Muscle layer of duodenum (tissue), 2 donors: ENCODE data around the gene ESYT2.

Source experiments
- H3K27ac ChIP-seq: one replicate; pipeline ENCODE4 v1.7.0; 2013; ENCODE audit warnings: mild to moderate bottlenecking, low read length
- H3K27me3 ChIP-seq: one replicate; pipeline ENCODE4 v1.7.0; 2013; ENCODE audit warnings: low read depth, mild to moderate bottlenecking, control low read depth, low read length
- H3K36me3 ChIP-seq, 2 donors: one replicate each; pipeline ENCODE4 v1.7.0; 2013; ENCODE audit warnings: low read length in 2 of 2, control low read depth in 1 of 2, mild to moderate bottlenecking in 1 of 2; ENCODE audit not compliant: insufficient read depth in 2 of 2, control insufficient read depth in 1 of 2
- H3K4me1 ChIP-seq, 2 donors: one replicate each; pipeline ENCODE4 v1.7.0; 2013; ENCODE audit warnings: low read length in 2 of 2, mild to moderate bottlenecking in 2 of 2, control low read depth in 1 of 2, moderate library complexity in 1 of 2; ENCODE audit not compliant: insufficient read depth in 2 of 2, control insufficient read depth in 1 of 2
- H3K4me3 ChIP-seq, 2 donors: one replicate each; pipeline ENCODE4 v1.7.0; 2013; ENCODE audit warnings: low read length in 2 of 2, low read depth in 1 of 2, mild to moderate bottlenecking in 1 of 2
- H3K9me3 ChIP-seq, 2 donors: one replicate each; pipeline ENCODE4 v1.7.0; 2013; ENCODE audit warnings: low read length in 2 of 2, control low read depth in 1 of 2, mild to moderate bottlenecking in 1 of 2; ENCODE audit not compliant: control insufficient read depth in 1 of 2
- donor health status: healthy.

The ESYT2 gene

GRCh38 chr7:158777793-158778192 is 51.5 kb downstream of the ESYT2 start:
- Histone ChIP-seq H3K27ac (no peak overlapping the region), H3K9me3 (no peaks in the 10 kb centered on the region), H3K27me3 (no peaks in the 10 kb centered on the region), H3K4me1 (peaks cover 6 to 20% of the 10 kb centered on the region in 2 donors), H3K4me3 (no peak overlapping the region), H3K36me3 (peaks cover 26 to 36% of the 10 kb centered on the region in 2 donors)

GRCh38 chr7:158776474-158776873 is 52.8 kb downstream of the ESYT2 start:
- Histone ChIP-seq H3K9me3 (no peaks in the 10 kb centered on the region), H3K4me1 (peaks cover 6 to 15% of the 10 kb centered on the region in 2 donors), H3K36me3 (peaks cover 24 to 29% of the 10 kb centered on the region in 2 donors)

GRCh38 chr7:158774952-158775351 is 54.4 kb downstream of the ESYT2 start:
- Histone ChIP-seq H3K4me3 (no peak overlapping the region), H3K9me3 (no peaks in the 10 kb centered on the region), H3K27me3 (no peaks in the 10 kb centered on the region), H3K4me1 (peaks cover 6 to 15% of the 10 kb centered on the region in 2 donors), H3K27ac (no peak overlapping the region), H3K36me3 (peaks cover 9 to 28% of the 10 kb centered on the region in 2 donors)

More at GRCh38 chr7:158776474-158776873, 52.8 kb downstream of the ESYT2 start:
- H3K4me3 ChIP-seq = no peak overlapping the region
- no peak overlapping the region for H3K27ac ChIP-seq
- H3K27me3 ChIP-seq = no peaks in the 10 kb centered on the region

DNA sequence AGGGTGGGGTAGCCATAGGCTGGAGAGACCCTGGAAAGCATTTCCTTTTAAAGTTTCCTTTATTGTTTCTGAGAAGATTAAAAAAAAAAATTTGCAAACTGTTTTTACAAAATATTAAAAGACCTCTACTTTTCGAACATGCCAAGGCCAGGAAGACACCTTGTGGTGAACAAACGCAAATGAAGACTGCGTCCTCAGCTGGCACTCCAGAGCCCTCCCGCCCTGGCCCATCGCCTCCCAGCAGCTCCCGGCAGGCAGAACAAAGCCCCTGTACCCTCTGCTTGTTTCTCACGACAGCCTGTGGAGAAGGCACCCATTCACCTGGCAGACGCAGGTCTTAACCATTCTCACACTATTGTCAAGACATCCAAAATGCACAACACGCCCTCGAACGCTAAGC is 56.4 kb downstream of the ESYT2 start:
- H3K27me3 ChIP-seq = no peaks in the 10 kb centered on the region
- no peak overlapping the region for H3K4me3 ChIP-seq
- no peaks in the 10 kb centered on the region for H3K4me1 ChIP-seq
- no peak overlapping the region for H3K27ac ChIP-seq
- H3K9me3 ChIP-seq = no peaks in the 10 kb centered on the region
- peaks cover 9 to 28% of the 10 kb centered on the region in 2 donors for H3K36me3 ChIP-seq

GRCh38 chr7:158771213-158771834 is 58.0 kb downstream of the ESYT2 start:
- Histone ChIP-seq H3K9me3 (no peaks in the 10 kb centered on the region), H3K27me3 (no peaks in the 10 kb centered on the region), H3K36me3 (peaks cover 11 to 38% of the 10 kb centered on the region in 2 donors), H3K4me1 (no peaks in the 10 kb centered on the region), H3K4me3 (no peak overlapping the region), H3K27ac (no peak overlapping the region)

DNA sequence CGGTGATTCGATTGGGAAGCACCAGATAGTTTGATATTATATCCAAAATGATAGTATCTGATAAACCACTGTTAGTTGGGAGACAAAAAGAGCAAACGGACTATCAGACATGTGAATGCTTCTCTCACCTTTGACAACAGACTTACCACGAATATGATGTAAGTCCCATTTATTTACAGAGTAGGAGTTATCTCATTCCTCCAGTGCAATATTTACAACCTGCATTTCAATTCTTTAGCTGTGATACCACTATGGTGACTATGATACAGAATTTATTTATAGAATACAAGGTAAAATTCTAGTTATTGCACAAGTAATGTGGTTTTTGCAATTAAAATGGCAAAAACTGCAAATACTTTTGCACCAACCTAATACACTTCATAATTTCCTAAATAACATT is 61.6 kb downstream of the ESYT2 start:
- peaks cover 24 to 45% of the 10 kb centered on the region in 2 donors for H3K36me3 ChIP-seq
- no peaks in the 10 kb centered on the region for H3K27me3 ChIP-seq
- H3K9me3 ChIP-seq = no peaks in the 10 kb centered on the region
- no peaks in the 10 kb centered on the region for H3K4me1 ChIP-seq
- H3K27ac ChIP-seq = no peak overlapping the region
- H3K4me3 ChIP-seq = no peak overlapping the region

GRCh38 chr7:158766570-158767281 is 62.6 kb downstream of the ESYT2 start:
- Histone ChIP-seq H3K36me3 (peaks cover 28 to 54% of the 10 kb centered on the region in 2 donors), H3K4me3 (no peak overlapping the region), H3K9me3 (no peaks in the 10 kb centered on the region), H3K27me3 (no peaks in the 10 kb centered on the region), H3K4me1 (no peaks in the 10 kb centered on the region), H3K27ac (no peak overlapping the region)

DNA sequence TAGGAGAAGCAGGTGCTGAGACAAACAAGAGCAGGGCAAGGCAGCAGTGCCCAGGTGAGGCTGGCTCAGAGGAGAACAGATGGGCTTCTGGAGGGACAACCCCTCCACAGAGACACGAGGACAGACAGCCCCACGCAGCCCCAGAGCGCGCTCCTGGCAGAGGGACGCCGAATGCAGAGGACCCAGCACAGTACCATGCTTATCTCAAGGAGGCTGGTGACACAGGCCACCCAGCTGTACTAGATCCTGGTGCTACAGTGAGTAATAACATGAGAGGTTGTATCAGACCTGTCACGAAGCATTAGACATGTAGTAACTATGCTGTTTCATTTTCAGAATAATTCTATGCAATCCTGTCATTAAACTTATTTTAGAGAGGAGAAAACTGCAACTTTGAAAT is 64.3 kb downstream of the ESYT2 start:
- peaks cover 39 to 62% of the 10 kb centered on the region in 2 donors for H3K36me3 ChIP-seq
- H3K27me3 ChIP-seq = no peaks in the 10 kb centered on the region
- H3K4me1 ChIP-seq = no peaks in the 10 kb centered on the region
- no peak overlapping the region for H3K4me3 ChIP-seq
- H3K27ac ChIP-seq = no peak overlapping the region
- H3K9me3 ChIP-seq = no peaks in the 10 kb centered on the region

- H3K4me1 ChIP-seq = no peaks in the 10 kb centered on the region
- no peak overlapping the region for H3K4me3 ChIP-seq
- peaks cover 50 to 76% of the 10 kb centered on the region in 2 donors for H3K36me3 ChIP-seq
- H3K27me3 ChIP-seq = no peaks in the 10 kb centered on the region
- no peak overlapping the region for H3K27ac ChIP-seq
- H3K9me3 ChIP-seq = no peaks in the 10 kb centered on the region
Measured at GRCh38 chr7:158763454-158764033, 65.8 kb downstream of the ESYT2 start.

- Histone ChIP-seq H3K36me3 (peaks cover 61 to 83% of the 10 kb centered on the region in 2 donors), H3K4me1 (no peaks in the 10 kb centered on the region), H3K27me3 (no peaks in the 10 kb centered on the region), H3K9me3 (no peaks in the 10 kb centered on the region), H3K4me3 (no peak overlapping the region), H3K27ac (no peak overlapping the region)
Measured at GRCh38 chr7:158761945-158762344, 67.4 kb downstream of the ESYT2 start.

DNA sequence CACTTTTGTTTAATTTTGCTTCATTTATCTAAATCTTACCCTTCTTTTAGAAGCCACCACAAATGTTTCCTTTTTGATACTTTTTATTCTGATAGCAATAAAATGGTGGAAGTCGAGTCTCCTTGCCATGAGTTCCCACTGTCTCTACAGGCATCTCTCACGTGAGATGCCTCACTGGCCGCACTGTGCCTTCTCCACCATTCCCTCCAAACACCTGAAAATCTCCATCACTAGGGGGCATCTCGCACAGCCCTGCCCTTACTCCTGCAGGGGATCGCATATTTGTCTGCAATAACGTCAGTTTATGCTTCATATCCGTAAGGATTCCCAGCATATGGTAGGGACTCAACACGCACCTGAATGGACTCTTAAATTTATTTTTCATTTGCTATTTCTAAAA is 68.4 kb downstream of the ESYT2 start:
- no peaks in the 10 kb centered on the region for H3K4me1 ChIP-seq
- H3K36me3 ChIP-seq = peaks cover 52 to 85% of the 10 kb centered on the region in 2 donors
- H3K4me3 ChIP-seq = no peak overlapping the region
- H3K27me3 ChIP-seq = no peaks in the 10 kb centered on the region
- no peaks in the 10 kb centered on the region for H3K9me3 ChIP-seq
- no peak overlapping the region for H3K27ac ChIP-seq
